ENCODE results near the gene UBAC2.

DNA sequence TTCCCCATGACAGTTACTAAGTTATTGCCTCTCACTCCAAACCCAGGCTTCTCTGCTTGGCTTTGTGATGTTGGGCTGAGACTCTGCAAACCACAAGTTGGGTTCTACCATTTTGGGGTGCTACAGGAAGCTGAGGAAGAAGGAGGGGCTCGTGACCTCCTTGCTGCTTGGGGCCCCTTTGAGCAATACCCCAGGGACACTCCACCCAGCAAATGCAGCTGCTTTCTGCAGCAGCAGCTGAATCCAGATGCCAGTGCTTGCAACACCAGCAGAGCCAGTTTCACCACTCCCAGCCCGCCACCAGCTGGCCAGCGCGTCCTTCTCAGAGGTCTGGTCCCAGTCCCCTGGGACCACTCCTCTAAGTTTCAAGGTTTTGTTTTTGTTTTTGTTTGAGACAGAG is 22.0 kb upstream of the UBAC2 start:
- TF ChIP-seq CTCF (IDR thresholded peaks at IDR 0.05) (no peak), POLR2A (IDR thresholded peaks at IDR 0.05) (no peak)

Measured in uterus (tissue), 2 donors.